SW 1271 (cell line): ENCODE data around the gene ABCA1.
"Not testable (repeated sequence)": the region's sequence is repeated elsewhere in the genome, so short reads cannot be mapped to it uniquely, and the experiment has no call there.

Source experiments
- DNase-seq, 2 experiments: peaks; one replicate each; lab custom pipeline; 2025; lab: John Stamatoyannopoulos, UW

Gene ABCA1

DNA sequence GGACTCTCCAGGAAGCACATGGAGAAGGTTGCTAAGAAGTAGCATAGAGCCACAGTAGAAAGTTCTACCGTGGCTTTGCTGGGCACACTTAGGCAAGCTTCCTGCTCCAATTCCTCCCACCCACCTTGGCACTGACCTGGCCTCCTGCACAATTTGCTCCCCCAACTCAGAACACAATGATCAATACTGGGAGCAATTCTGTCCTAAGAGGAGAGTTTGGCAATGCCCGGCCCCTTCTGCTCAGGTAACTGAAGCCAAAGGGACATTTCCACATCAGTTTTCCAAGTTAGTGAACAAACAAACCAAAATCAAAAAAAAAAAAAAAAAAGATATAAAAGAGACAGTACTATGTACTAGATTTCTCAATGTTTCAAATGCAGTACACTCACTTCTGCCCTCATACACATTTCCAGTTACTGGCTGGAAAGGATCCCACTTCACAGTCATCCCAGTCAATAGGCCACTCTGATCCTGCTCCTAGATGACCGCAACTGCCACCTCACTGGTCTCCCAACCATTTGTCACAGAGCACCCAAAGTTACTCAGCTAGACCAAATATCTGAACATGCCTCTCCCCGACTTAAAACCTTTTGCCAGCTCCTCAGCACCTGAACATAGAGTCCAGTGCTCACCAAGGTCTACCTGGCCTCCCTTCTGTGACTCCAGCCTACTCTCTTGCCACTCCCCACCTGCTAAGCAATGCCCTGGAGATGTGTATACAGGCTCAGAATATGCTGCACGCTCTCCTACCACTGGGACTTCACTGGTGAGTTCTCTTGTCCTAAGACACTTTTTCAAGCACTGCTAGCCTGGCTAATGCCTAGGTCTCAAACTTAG lies 21.3 kb downstream of the ABCA1 start:
- DNase-seq: no peak

DNA sequence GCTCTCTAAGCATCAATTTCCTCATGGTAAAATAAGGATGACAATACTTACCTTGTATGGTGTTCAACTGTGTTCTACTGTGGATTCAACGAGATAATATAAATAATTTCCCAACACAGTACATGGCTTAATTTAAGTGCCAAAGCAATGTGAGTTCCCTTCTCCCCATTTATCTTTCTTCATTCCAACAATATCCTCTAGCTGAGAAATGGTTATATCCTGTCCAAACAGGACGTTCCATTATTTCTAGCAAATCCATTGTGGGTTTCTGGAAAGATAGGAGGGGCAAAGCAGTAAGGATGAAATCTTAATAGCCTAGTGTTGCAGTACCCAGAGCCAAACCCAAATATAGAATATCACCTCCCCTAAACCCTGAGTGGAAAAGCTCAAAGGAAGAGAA lies 22.0 kb downstream of the ABCA1 start:
- no peak for DNase-seq

DNA sequence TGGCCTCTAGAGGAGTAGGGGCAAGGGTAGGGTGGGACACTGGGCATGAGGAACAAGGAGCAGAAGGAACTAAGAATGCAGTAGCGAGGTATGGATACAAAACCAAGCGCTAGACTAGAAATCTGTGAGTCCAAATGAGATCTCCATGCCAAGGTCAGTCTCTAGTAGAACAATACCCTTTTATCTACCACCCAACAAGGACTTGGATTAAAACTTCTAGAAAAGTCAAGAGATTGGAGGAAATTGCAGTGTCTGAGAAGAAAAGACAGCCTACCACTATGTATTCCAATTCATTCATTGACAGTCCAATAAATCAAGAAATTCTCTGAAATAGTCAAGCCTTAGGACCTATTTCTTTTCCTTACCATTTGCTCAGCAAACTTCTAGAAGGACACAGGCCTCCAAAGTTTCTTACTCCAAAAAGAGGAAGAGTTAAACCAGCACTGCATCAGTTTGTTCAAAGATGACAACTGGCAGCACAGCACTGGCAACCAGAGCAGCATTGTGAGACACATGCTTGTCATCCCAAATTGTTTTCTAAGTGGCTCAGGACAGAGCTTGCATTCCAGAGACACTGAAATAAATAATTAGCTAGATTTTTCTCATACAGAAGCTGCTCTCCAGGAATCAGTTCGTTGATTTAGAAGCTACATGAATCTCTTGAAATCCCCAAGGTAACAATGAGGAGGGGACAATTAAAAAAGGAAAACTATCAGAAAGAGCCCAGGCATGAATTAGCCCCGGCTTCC lies 22.6 kb downstream of the ABCA1 start:
- no peak for DNase-seq

DNA sequence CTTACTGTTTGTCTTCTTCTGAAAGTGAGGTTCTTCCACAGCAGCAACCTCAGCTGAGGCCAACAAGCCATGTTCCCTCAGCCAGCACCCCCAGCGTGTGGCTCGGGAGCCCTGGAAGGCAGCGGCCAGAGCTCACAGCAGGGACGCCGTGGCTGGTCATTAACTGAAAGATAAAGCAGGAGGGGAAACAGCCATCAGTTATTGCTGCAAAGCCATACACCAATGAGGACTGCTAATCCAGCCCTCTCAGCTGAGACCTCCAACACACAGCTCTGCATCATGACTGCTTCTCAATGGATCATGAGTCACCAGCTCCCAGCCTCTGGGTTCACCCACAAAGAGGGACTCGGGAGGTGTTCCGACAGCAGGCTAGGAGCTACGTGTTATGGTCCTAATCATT lies 24.3 kb downstream of the ABCA1 start:
- no peak for DNase-seq

DNA sequence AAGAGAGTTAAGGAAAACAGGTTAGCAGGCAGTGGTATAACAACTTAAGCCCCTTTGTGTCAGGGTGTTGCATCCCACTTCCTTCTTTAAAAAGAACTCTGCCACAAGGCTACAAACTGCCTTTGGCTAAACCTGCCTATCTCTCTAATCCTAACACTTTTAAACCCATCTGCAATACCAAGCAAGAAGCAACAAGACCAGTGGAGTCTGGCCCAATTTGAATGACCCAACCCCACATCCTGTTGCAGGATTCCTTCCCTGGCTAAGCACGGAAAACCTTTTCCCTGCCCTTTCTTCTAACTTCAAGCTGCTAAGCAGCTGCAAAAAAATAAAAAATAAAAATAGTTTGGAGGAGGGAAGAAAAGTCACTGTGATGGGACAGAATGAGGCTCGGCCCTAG lies 27.1 kb downstream of the ABCA1 start:
- no peak for DNase-seq

DNA sequence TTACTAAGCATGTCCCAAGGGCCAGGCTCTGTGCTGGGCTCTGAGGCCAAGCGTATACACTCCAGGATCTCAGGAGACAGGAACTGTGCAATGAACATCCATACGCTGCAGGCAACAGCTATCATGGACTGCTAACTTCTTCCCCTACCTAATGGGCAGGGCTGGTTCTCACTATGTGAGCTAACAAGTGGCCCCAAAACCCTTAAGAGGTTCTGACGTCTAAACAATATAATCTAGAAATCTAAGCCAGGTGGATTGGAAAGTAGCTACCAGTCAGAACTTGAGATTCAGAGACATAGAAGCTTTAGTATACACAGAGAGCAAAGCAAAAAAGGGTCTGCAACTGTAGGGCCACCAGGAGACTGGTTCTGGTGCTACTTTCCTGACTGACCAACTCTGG lies 27.6 kb downstream of the ABCA1 start:
- no peak for DNase-seq

DNA sequence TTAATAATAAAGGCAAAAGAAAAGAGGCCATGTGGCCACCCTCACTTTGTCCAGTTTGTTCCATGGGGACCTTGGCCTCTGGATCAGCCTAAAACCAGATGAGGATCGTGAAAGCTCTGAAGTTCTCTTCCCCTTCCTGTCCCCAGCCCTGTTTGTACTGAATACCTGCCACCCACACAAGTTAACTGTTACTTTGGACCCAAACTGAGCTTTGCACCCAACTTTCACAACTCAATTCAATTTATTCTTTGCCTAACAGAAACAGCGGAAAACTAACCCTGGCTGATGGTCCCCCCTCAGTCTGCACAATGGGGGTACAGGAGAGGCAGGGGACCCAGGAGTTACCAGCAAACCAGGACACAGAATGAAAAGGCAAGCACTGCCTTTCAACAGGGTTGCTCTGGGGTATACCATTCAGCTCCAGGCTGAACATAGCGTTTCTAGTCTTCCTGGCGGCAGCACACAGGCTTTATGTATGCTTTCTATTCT lies 28.2 kb downstream of the ABCA1 start:
- no peak for DNase-seq

DNA sequence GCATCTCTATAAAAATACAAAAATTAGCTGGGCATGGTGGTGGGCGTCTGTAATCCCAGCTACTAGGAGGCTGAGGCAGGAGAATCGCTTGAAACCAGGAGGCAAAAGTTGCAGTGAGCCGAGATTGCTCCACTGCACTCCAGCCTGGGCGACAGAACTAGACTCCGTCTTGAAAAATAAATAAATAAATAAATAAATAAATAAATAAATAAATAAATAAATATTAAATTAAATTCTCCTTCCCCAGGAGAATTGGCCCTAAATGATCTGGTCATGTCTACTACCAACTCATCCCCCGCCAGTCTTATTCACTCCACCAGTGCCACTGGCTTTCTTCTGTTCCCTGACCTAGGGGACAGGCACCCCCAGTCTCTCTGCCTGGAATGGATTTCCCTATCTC lies 29.6 kb downstream of the ABCA1 start:
- DNase-seq: not testable (repeated sequence)

DNA sequence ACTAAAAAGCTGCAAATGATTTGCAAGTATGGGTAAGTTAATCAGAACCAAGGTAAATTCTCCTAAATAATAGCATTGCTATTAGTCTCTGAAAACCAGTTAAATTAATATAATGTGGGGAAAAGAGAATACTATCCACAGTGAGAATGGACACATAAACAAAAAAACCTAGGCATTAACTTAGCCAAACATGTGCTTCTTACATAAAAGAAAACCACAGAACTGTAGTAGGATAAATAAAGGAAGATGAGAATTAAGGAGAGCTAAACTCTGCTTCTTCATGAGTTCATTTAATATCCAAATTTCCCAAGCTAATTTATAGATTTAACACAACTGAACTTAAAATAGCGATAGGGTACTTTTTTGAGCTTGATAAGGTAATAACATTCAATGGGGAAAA lies 31.8 kb downstream of the ABCA1 start:
- no peak for DNase-seq

DNA sequence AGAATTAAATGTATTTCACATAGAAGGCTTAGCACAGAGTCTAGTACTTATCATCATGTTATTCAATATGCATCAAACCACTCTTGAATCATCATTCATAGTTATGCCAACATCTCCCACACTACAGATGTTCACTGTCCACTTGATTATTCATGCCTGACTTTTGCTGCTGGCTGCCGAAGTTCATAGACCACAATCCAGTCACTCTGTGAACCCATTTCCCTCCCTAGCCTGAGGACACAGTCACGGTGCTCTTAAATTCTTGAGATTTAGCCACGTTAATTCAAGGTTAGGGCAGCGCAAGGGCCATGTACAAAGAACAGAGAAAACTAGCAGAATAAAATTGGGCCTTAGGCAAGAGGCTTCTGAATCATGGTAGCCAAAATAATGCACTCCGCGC lies 32.4 kb downstream of the ABCA1 start:
- DNase-seq: no peak

DNA sequence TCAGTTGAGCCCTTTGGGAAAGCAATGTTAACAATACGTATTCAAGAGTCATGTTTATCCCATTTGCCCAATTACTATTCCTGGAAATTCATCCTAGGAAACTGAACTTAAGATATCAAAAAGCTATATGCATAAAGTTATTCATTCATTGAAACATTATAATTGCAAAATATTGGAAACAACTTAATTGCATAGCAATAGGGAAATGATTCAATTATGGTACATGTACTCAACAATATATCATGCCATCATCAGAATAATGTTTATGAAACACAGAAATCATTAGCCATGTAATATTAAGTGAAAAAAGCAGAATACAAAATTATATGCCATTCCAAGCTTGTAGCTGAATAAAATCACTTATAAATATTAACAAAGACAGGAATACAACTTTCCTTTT lies 35.3 kb downstream of the ABCA1 start:
- DNase-seq: no peak

DNA sequence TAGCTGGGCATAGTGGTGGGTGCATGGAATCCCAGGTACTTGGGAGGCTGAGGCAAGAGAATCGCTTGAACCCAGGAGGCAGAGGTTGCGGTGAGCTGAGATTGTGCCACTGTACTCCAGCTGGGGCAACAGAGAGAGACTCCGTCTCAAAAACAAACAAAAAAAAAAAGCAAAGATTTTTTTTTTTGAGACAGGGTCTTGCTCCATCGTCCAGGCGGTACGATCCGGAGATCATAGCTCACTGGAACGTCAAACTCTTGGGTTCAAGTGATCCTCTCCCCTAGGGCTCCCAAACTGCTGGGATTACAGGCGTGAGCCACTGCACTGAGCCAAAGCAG lies 37.6 kb downstream of the ABCA1 start:
- DNase-seq: no peak

DNA sequence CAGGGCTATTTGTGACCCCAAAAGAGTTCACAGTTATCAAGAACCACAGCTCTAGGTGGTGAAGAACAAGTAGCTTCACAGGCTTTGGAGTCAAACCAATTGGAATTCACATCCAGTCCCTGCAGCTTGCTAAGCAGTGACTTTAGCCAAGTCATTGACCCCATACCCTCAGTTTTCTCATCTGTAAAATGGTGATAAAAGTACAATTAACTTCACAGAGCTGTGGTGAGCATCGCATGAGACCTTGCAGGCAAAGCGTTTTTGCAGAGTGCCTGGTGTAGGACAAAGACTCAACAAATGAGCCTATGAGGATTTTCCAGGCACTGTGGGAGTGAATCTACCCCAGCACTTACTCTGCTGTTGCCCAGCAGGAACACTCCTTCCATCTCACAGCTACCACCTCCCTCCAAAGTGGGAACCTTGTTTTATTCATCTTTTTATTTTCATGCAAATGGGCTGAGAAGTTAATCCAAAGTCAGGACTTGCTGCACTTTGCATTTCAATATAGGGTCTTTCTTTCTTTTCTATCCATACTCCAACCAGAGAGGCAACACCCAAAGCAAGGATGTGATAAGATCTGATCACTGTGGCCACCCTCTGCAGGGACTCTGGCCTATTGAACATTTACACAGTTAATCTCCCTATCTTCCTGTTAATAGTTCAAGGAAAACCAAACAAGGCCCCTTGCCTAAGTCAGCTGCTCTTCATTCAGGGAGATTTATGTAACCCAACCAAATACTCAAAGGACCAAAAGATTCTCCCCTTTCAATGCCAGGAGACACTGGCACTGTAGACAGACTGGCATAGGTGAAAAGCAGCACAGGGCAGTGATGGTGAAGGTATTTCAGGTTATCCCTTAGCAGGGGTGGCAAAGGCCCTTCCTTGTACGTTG lies 41.9 kb downstream of the ABCA1 start:
- no peak for DNase-seq

DNA sequence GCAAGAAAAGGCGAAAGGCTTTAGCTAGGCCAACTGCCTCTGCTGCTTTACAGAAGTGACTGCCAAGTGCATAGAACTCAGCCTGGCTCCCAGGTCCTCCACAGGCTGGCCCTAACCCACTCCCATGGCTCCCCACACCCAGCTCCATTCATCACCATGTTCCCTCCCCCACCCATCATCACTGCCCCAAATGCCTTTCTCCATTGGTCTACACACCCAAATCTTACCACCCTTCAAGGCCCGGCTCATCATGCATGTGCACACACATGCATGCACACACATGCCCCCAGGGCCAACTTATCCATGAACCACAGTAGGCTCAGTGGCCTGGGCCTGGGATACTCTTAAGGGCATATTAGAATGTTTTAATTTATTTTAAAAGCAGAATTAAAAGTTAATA lies 44.8 kb downstream of the ABCA1 start:
- DNase-seq: no peak

DNA sequence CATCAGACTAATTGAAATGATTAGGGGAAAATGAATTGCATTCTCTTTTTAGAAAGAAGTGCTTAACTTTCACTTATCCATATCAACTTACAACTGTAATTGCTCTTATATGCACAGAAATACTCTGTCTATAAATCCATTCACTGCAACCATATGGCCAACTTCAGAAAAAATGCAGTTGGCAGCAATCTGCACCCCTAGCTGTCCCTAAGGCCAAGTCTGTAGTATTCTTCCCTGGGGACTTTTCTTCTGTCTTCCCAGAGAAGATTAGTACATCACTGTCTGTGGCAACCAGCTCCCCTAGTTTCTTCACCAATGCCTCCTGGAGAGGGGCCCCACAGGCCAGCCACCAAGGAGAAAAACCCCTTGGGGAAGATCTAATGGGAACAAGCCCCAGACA lies 45.4 kb downstream of the ABCA1 start:
- DNase-seq: no peak

DNA sequence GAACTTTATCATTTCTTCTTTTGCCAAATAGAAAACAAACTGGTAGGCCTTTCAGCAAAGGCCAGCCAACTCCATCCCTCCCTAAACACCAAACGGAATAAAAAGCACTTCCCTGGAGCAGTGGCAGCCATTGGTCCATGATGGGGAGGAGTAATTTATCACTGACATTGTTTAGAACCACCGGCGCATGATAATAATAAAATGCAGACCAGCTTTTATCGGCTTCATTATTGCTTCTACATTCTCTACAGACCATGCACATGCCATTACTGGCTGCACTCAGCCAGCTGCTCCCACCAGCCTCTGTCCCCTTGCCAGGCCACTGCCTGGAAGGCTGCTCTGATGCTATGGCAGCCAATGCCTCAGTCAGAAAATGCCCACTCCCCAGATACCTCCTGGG lies 45.9 kb downstream of the ABCA1 start:
- no peak for DNase-seq

DNA sequence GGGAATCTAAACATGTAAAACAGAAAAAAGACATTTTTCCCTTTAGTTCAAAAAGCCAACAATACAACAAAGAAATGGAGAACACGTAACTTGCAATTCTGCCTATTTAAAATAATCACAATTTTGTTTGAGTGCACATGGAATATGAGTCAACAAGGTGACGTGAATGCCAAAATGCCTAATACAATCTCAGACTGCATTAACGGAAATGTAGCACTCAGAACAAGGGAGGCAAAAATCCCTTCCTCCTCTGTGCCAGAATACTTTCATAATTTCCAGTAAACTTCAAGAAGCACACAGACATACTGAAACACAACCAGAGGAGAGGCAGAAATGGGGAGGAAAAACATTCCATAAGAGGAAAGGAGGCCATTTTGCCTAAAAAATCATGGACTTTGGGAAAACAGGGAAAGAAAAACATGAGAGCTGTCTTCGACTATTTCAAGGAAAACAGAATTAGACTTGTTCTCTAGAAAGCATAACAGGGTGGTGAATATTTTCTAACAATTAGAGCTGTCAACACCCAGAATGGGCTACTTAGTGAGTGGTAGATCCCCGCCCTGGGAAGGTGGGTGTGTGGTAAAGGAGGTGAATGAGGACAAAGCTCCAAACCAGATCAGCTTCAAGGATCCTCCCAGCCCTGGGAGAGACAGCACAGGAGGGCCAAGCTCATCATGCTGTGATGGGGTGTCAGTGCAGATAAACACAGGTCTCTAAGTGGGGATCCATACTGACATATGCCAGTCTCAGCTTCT lies 48.2 kb downstream of the ABCA1 start:
- DNase-seq: no peak

DNA sequence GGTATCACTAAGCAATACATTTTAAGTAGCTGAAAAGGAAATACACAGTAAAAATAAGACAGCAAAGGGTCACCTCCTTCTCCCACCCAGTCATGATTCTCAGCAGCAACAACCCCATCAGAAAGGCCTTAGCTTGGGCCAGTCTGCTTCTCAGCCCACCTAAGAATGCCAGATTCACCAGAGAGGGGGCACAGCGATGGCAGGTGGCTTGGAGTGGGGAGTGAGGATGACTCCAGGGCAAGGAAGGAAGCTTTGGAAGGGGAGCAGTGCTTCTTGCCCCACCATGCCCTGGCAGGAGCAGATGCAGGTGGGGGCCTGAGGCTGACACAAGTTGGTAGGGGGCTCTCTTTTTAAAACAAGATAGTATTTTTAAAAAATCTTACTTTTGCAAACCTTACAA lies 51.4 kb downstream of the ABCA1 start:
- no peak for DNase-seq

DNA sequence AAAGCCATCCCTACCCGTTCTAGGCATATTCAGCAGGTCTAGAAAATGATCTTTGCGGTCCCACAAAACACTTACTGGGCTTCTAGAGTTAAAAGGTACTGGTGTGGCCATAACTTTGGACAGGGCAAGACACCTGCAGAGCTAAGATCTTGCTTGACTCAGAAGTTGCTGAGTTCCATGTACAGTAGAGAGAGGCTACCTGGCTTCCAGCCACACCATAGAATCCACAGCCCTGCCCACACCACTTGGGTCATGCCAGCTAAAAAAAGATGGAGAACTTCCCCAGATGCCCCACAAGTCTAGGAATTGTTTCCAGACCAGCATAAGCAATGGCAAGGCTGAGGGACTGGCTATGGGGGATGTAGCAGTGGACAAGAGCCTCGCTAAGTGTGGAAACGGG lies 52.1 kb downstream of the ABCA1 start:
- no peak for DNase-seq

DNA sequence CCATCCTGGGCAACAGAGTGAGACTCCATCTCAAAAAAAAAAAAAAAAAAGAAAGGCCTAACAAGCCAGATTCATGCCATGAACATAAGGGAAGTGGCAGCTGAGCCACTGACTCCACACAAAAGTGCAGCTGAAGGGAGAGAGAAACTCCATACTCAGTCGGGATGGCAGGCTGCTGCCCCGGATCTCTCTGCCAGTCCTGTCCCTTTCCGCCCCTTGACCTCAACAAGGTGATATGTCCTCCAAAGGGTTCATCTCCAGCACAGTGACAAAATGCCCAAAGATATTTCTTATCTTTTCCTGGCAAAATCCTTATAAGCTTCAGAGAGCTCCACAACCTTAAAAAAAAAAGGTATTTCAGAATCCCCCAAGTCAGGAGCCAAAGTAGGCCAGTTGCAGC lies 52.6 kb downstream of the ABCA1 start:
- DNase-seq: no peak

DNA sequence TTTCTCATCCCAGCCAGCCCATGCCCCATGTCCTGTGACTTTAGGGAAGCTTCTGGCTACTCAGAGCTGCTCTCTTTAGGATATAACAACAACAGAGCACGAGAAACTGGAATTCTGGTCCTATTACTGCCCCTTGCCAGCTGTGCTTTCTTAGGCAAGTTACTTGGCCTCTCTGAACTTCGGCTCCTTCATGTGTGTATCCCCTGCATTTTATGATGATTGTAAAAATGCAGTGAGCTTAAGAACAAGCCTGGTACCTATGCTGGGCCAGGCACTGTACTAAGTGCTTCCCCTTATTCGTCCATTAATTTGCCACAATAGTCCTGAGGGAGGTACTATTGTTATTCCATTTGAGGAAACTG lies 54.5 kb downstream of the ABCA1 start:
- DNase-seq: no peak
